Endothelial cell (in vitro differentiated cells): ENCODE results near the gene SLC36A3. TPM values are rescaled to one million over a fixed set of nuclear protein-coding genes. Genes with fewer than 3 reads are reported as not detected.

Experiments
- DNase-seq: peaks from one replicate; pipeline ENCODE4 v3.0.0; 2021; ENCODE audit warnings: low spot score
- H3K27ac Mint-ChIP-seq: one replicate; pipeline ENCODE4 v1.8.0; 2021; ENCODE audit warnings: mixed read lengths, inconsistent platforms; ENCODE audit not compliant: unreplicated experiment
- H3K27me3 Mint-ChIP-seq: one replicate; pipeline ENCODE4 v1.8.0; 2021; ENCODE audit warnings: mild to moderate bottlenecking, moderate library complexity, mixed read lengths, inconsistent platforms; ENCODE audit not compliant: unreplicated experiment
- H3K36me3 Mint-ChIP-seq: one replicate; pipeline ENCODE4 v1.8.0; 2021; ENCODE audit warnings: mild to moderate bottlenecking, low read depth, mixed read lengths, inconsistent platforms; ENCODE audit not compliant: unreplicated experiment
- H3K4me1 Mint-ChIP-seq: one replicate; pipeline ENCODE4 v1.8.0; 2021; ENCODE audit warnings: mild to moderate bottlenecking, mixed read lengths, inconsistent platforms; ENCODE audit not compliant: unreplicated experiment
- H3K4me3 Mint-ChIP-seq: one replicate; pipeline ENCODE4 v1.8.0; 2021; ENCODE audit warnings: mild to moderate bottlenecking, mixed read lengths, inconsistent platforms; ENCODE audit not compliant: unreplicated experiment
- H3K9me3 Mint-ChIP-seq: one replicate; pipeline ENCODE4 v1.8.0; 2021; ENCODE audit warnings: mixed read lengths, inconsistent platforms; ENCODE audit not compliant: unreplicated experiment
- total RNA-seq: library from RNA; stranded (reverse); fragmentation: NEBNext Ultra II Directional; extraction: Animal tissue kit (Norgen Biotek cat#: 25700); gene quantifications from one replicate; pipeline ENCODE4 v1.2.1, GENCODE V29; 2021; ENCODE audit not compliant: unreplicated experiment
- TF ChIP-seq, protein P1 (sequence below): fragments of 200-600 bp; sonication (generic); IDR thresholded peaks from one replicate; pipeline ENCODE4 v1.5.0; 2021; ENCODE audit warnings: antibody characterized with exemption; ENCODE audit not compliant: unreplicated experiment

SLC36A3 gene
- total RNA-seq, 1 donor from 2014 or later, result not detected

DNA sequence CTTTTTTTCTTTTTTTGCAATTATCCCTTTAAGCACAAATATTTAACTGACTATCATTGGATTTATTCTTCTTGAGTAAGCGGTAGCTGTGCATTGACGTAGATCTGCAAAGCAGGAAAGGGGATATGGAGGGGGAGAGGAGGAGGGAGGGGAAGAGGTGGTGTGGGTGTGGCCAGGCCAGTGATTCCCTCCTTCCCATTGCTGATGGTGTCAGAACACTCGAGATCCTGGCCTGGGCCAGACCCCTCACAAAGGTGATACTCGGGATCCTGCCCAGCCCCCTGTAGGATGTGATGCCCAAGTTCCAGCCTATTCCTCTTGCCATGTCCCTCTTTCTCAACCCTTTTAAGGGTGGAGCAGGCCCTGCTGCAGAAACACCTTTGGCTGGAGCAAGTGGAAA is 9.9 kb downstream of the SLC36A3 start:
- peaks cover 4% of the 10 kb centered on the region for H3K4me1 Mint-ChIP-seq
- H3K4me3 Mint-ChIP-seq, result no peak overlapping the region
- H3K9me3 Mint-ChIP-seq, result peaks cover 4% of the 10 kb centered on the region
- peaks cover 4% of the 10 kb centered on the region for H3K27me3 Mint-ChIP-seq
- TF ChIP-seq, protein P1, sequence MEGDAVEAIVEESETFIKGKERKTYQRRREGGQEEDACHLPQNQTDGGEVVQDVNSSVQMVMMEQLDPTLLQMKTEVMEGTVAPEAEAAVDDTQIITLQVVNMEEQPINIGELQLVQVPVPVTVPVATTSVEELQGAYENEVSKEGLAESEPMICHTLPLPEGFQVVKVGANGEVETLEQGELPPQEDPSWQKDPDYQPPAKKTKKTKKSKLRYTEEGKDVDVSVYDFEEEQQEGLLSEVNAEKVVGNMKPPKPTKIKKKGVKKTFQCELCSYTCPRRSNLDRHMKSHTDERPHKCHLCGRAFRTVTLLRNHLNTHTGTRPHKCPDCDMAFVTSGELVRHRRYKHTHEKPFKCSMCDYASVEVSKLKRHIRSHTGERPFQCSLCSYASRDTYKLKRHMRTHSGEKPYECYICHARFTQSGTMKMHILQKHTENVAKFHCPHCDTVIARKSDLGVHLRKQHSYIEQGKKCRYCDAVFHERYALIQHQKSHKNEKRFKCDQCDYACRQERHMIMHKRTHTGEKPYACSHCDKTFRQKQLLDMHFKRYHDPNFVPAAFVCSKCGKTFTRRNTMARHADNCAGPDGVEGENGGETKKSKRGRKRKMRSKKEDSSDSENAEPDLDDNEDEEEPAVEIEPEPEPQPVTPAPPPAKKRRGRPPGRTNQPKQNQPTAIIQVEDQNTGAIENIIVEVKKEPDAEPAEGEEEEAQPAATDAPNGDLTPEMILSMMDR, result no peak
- no peak for DNase-seq
- H3K36me3 Mint-ChIP-seq, result peaks cover 4% of the 10 kb centered on the region
- H3K27ac Mint-ChIP-seq, result no peak overlapping the region

DNA sequence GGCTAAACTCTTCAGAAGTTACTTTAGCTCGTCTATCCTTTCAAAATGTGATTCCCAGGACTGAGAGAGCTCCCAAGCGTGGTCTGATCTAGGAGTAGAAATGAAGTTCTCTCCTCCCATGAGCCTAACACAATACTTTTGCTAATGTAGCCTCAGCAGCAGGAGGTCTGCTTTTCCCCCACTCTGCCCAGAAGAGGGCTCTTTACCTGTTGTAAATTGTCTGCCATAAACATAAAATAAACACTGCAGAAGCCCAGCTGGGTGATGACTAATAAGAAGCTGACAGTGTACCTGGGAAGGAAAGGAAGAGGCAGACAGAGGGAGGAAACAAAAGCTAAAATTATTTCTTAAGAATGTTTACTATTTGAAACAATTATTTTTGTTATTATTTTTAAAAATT is 15.4 kb downstream of the SLC36A3 start:
- Mint-ChIP-seq H3K9me3 (no peaks in the 10 kb centered on the region), H3K36me3 (no peaks in the 10 kb centered on the region), H3K4me3 (no peak overlapping the region), H3K27me3 (peaks cover 1% of the 10 kb centered on the region), H3K27ac (no peak overlapping the region), H3K4me1 (no peaks in the 10 kb centered on the region)
- DNase-seq, result no peak
- TF ChIP-seq, protein P1, result no peak

DNA sequence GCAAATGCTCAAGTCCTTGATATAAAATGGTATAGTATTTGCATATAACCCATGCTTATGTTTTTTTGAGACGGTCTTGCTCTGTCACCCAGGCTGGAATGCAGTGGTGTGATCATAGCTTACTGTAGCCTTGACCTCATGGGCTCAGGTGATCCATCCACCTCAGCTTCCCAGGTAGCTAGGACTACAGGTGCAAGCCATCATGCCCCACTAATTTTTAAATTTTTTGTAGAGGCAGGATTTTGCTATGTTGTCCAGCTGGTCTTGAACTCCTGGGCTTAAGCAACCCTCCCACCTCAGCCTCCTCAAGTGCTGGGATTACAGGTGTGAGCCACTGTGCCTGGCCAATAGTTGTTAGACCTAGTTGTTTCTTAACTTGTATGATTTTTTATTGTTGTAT is 17.3 kb downstream of the SLC36A3 start:
- no peak overlapping the region for H3K27ac Mint-ChIP-seq
- no peaks in the 10 kb centered on the region for H3K4me1 Mint-ChIP-seq
- TF ChIP-seq, protein P1, result no peak
- H3K36me3 Mint-ChIP-seq, result no peaks in the 10 kb centered on the region
- H3K4me3 Mint-ChIP-seq, result no peak overlapping the region
- peaks cover 1% of the 10 kb centered on the region for H3K27me3 Mint-ChIP-seq
- DNase-seq, result no peak
- H3K9me3 Mint-ChIP-seq, result no peaks in the 10 kb centered on the region

DNA sequence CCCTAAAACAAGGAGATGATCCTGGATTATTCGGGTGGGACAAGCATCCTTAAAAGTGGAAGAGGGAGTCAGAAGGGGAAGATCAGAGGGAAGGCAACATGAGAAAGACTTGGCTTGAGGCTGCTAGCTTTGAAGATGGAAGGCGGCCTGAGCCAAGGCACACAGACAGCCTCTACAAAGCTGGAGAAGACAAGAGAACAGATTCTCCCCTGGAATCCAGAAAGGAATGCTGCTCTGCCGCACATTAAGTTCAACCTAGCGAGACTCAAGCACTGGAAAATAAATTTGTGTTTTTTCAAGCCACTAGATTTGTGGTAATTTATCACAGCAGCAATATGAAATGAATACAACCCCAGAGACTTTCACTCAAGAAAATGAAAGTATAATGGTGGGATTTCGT is 17.9 kb downstream of the SLC36A3 start:
- Mint-ChIP-seq H3K4me1 (no peaks in the 10 kb centered on the region), H3K27me3 (peaks cover 1% of the 10 kb centered on the region), H3K9me3 (no peaks in the 10 kb centered on the region), H3K27ac (no peak overlapping the region), H3K36me3 (no peaks in the 10 kb centered on the region), H3K4me3 (no peak overlapping the region)
- DNase-seq, result no peak
- TF ChIP-seq, protein P1, result no peak

DNA sequence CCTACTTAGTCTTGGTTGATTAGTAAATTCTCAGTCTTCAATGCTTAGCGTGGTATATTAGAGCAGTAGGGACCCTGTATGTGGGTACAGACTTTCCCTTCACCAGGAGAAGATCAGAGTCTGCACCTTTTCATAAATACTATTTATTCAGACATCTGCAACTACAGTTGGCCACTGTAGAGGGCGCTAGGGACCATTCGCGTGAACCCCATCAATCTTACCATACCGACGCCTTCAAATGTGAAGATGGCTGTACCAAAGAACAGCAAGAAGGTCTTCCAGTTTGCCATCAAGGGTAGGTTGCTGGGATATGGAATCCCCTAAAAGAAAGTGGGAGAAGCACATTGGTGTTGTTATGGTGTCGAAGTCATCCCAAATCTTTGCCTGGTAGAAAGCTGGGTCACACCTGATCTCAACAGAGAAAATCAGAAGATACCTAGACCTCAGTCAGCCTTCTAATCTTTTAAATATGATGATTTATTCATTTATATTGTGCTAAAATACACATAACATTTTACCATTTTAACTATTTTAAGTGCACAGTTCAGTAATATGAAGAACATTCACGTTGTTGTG is 19.1 kb downstream of the SLC36A3 start:
- Mint-ChIP-seq H3K4me1 (no peaks in the 10 kb centered on the region), H3K27me3 (peaks cover 1% of the 10 kb centered on the region), H3K4me3 (no peak overlapping the region), H3K36me3 (no peaks in the 10 kb centered on the region), H3K9me3 (no peaks in the 10 kb centered on the region), H3K27ac (no peak overlapping the region)
- TF ChIP-seq, protein P1, result peak; percentile 62
- DNase-seq, result peak; percentile 18
